K562 (cell line): ENCODE data around the gene IL31RA. TPM values are rescaled to one million over a fixed set of nuclear protein-coding genes. Genes with fewer than 3 reads are reported as not detected.
"Not testable (repeated sequence)": the region's sequence is repeated elsewhere in the genome, so short reads cannot be mapped to it uniquely, and the experiment has no call there.

Experiments
- ATAC-seq: fragments of 200-7000 bp; cut with Tn5 transposase; 3 replicates; pipeline ENCODE4 v1.9.1; 2020; ENCODE audit warnings: moderate library complexity
- BruUV-seq: library from RNA; stranded (reverse); fragments of 400-500 nt; replicated peaks from 2 replicates; lab custom pipeline; 2021; lab: Mats Ljungman, UMichigan
- CTCF ChIA-PET: fragments of 300-600 bp; formaldehyde crosslinking; extraction: SDS; loops from one replicate; lab custom pipeline; 2021; ENCODE audit warnings: low intra/inter-chr PET ratio; lab: Yijun Ruan, JAX
- POLR2A ChIA-PET: fragments of 300-600, 350-650 bp; sonication (Branson Sonifier 250); formaldehyde crosslinking; extraction: SDS; loops from one replicate; lab custom pipeline; 2021; ENCODE audit warnings: antibody characterized with exemption, inconsistent platforms; lab: Yijun Ruan, JAX
- DNase-seq, 4 experiments: peaks; one replicate each; pipeline versions ENCODE4 v3.0.0 to v3.0.0-alpha.2; 2011 to 2018; ENCODE audit warnings: low spot score in 3 of 4, mixed read lengths in 3 of 4; ENCODE audit errors: extremely low read depth in 1 of 4
- FAIRE-seq: peaks from 2 replicates; lab custom pipeline; 2011; peaks lifted over from hg19 to GRCh38; lab: Jason Lieb, UNC
- H2AFZ ChIP-seq: 2 replicates; pipeline ENCODE4 v1.6.0; 2011; ENCODE audit warnings: low read depth, low read length, control low read depth, inconsistent platforms
- H3K27ac ChIP-seq: fragments of 200-600 bp; 3 replicates; pipeline ENCODE4 v1.8.0; 2011; ENCODE audit warnings: low read depth, mild to moderate bottlenecking, control low read depth, inconsistent platforms, low read length, moderate library complexity, mixed read lengths; ENCODE audit errors: extremely low read depth
- H3K27me3 ChIP-seq, 2 experiments: fragments of 300-600 bp in 1 of 2; 2 replicates in 1 of 2; 3 replicates in 1 of 2; pipeline versions ENCODE4 v1.6.0 to v1.8.0; 2011; ENCODE audit warnings: inconsistent platforms in 2 of 2, low read length in 2 of 2, mild to moderate bottlenecking in 1 of 2, mixed read lengths in 1 of 2, moderate library complexity in 1 of 2; ENCODE audit not compliant: control insufficient read depth in 2 of 2, insufficient read depth in 2 of 2
- H3K36me3 ChIP-seq: fragments of 300-600 bp; 3 replicates; pipeline ENCODE4 v1.8.0; 2011; ENCODE audit warnings: mild to moderate bottlenecking, low read length, inconsistent platforms; ENCODE audit not compliant: control insufficient read depth, insufficient read depth
- H3K4me1 ChIP-seq, 2 experiments: fragments of 200-600 bp in 1 of 2; replicated peaks in 1 of 2; 2 replicates in 1 of 2; 3 replicates in 1 of 2; pipeline versions ENCODE4 v1.5.1 to v1.8.0; 2011; ENCODE audit warnings: inconsistent platforms in 2 of 2, low read length in 2 of 2, mild to moderate bottlenecking in 1 of 2, mixed read lengths in 1 of 2, moderate library complexity in 1 of 2; ENCODE audit not compliant: control insufficient read depth in 2 of 2, insufficient read depth in 2 of 2
- H3K4me2 ChIP-seq: 2 replicates; pipeline ENCODE4 v1.6.1; 2011; ENCODE audit warnings: low read length, control low read depth, inconsistent platforms, mixed read lengths; ENCODE audit not compliant: insufficient read depth
- H3K4me3 ChIP-seq: fragments of 200-600 bp; sonication (generic), shearing (Covaris generic); 2 replicates; pipeline ENCODE4 v1.5.1; 2016; ENCODE audit warnings: control low read depth, inconsistent platforms
- H3K79me2 ChIP-seq: fragments of 200-600 bp; 3 replicates; pipeline ENCODE4 v1.8.0; 2011; ENCODE audit warnings: low read length, inconsistent platforms; ENCODE audit not compliant: control insufficient read depth, insufficient read depth
- H3K9ac ChIP-seq, 2 experiments: 2 replicates each; pipeline versions ENCODE4 v1.6.0 to v1.6.1; 2011; ENCODE audit warnings: low read depth in 2 of 2, low read length in 2 of 2, control low read depth in 1 of 2, inconsistent platforms in 1 of 2, mild to moderate bottlenecking in 1 of 2, mixed read lengths in 1 of 2; ENCODE audit not compliant: insufficient read depth in 1 of 2
- H3K9me1 ChIP-seq: one replicate; pipeline ENCODE4 v1.6.0; 2011; ENCODE audit warnings: inconsistent platforms, mild to moderate bottlenecking, low read length, moderate library complexity; ENCODE audit not compliant: control insufficient read depth, insufficient read depth
- H3K9me3 ChIP-seq: replicated peaks from 2 replicates; pipeline ENCODE4 v1.5.1; 2011; ENCODE audit warnings: low read depth, low read length, inconsistent platforms; ENCODE audit not compliant: control insufficient read depth, insufficient read depth
- H4K20me1 ChIP-seq: replicated peaks from 2 replicates; pipeline ENCODE4 v1.6.1; 2011; ENCODE audit warnings: low read length, inconsistent platforms, mixed read lengths; ENCODE audit not compliant: control insufficient read depth, insufficient read depth
- ATF3 ChIP-seq, 2 experiments: fragments of 450-650 bp in 1 of 2; sonication (generic) in 1 of 2; formaldehyde crosslinking in 1 of 2; IDR thresholded peaks in 1 of 2; conservative IDR thresholded peaks in 1 of 2; 2 replicates each; pipeline versions ENCODE4 v1.6.1 to v1.8.1; 2016 to 2023; ENCODE audit warnings: mild to moderate bottlenecking in 2 of 2, moderate library complexity in 2 of 2, inconsistent platforms in 1 of 2, missing genetic modification reagents in 1 of 2
- CC2D1A ChIP-seq: fragments of 450-650 bp; IDR thresholded peaks from 2 replicates; pipeline ENCODE4 v1.6.1; 2017; ENCODE audit warnings: mild to moderate bottlenecking
- HBP1 ChIP-seq: fragments of 450-650 bp; formaldehyde crosslinking; IDR thresholded peaks from 2 replicates; pipeline ENCODE4 v1.4.0; 2022; ENCODE audit warnings: missing genetic modification characterization
- TFAP4 ChIP-seq: sonication (generic); formaldehyde crosslinking; IDR thresholded peaks from 2 replicates; pipeline ENCODE4 v1.8.0; 2022; ENCODE audit warnings: missing genetic modification reagents, mild to moderate bottlenecking, moderate library complexity, borderline replicate concordance
- ZFP1 ChIP-seq: fragments of 450-650 bp; formaldehyde crosslinking; IDR thresholded peaks from 2 replicates; pipeline ENCODE4 v1.4.0; 2020; ENCODE audit warnings: mild to moderate bottlenecking, mixed read lengths
- ZNF431 ChIP-seq: sonication (generic); formaldehyde crosslinking; IDR thresholded peaks from 2 replicates; pipeline ENCODE4 v1.8.0; 2022; ENCODE audit warnings: mild to moderate bottlenecking, missing genetic modification reagents
- WGBS: fragments of 100-300 bp; shearing (Covaris generic); methylation state at CpG from one replicate; pipeline ENCODE4 v1.1.6; 2016; ENCODE audit warnings: low coverage, mixed read lengths; ENCODE audit not compliant: insufficient coverage; ENCODE audit errors: missing lambda C conversion rate; 5-methylcytosine and 5-hydroxymethylcytosine counted together
- in situ Hi-C: fragments of 300-500 bp; cut with MboI; formaldehyde crosslinking; loops from 4 replicates; pipeline ENCODE4 v1.15.0; 2018; ENCODE audit warnings: inconsistent platforms, mixed read lengths
- intact Hi-C: fragments of 100-400 bp; cut with micrococcal nuclease; formaldehyde crosslinking; loops from 2 replicates; pipeline ENCODE4 v1.14.2; 2022
- polyA plus RNA-seq, 8 experiments: library from polyadenylated mRNA; depleted of rRNA in 4 of 8; stranded (reverse) in 5 of 8; unstranded in 3 of 8; fragments of >200 nt; fragmentation: Nextera tagmentation in 2 of 8; fragmentation: Illumina TruSeq in 1 of 8; extraction: Ambion mirVana in 2 of 8; extraction: Trizol in 1 of 8; gene quantifications; 2 replicates each; pipeline versions ENCODE4 v1.2.1 to v1.2.3, GENCODE V29; 2011 to 2014; ENCODE audit warnings: inconsistent platforms in 1 of 8, missing spikeins in 1 of 8
- total RNA-seq, 7 experiments: library from RNA; depleted of rRNA in 6 of 7; stranded (reverse); fragments of >200 nt in 6 of 7; fragmentation: Illumina TruSeq in 2 of 7; extraction: Trizol in 2 of 7; gene quantifications; 2 replicates each; pipeline versions ENCODE4 v1.2.1 to v1.2.3, GENCODE V29; 2011 to 2021; ENCODE audit warnings: low replicate concordance in 1 of 7

IL31RA gene
- total and polyA plus RNA-seq, 9 of the 15 experiments (the other 6 are each of a cell fraction or from before 2014, with no cell fraction given): not detected

- peak; percentile 32; the same call in 1 of the 2 replicates for TF ChIP-seq ATF3 (IDR thresholded peaks at IDR 0.05)
- TF ChIP-seq ATF3 (CRISPR knock-in tag; conservative IDR thresholded peaks at IDR 0.05): no peak
- no peak for TF ChIP-seq HBP1 (CRISPR knock-in tag)
- TF ChIP-seq ZFP1 (CRISPR knock-in tag): no peak
- no peak for TF ChIP-seq CC2D1A
- TF ChIP-seq TFAP4: no peak
- TF ChIP-seq ZNF431 (CRISPR knock-in tag): no peak
These were observed at the start of gene IL31RA (continued) for GRCh38 chr5:55850839-55851674.

- FAIRE-seq, H3K9ac ChIP-seq, CTCF ChIA-PET, H3K9me3 ChIP-seq, H3K27me3 ChIP-seq, H2AFZ ChIP-seq, H3K9me1 ChIP-seq, DNase-seq, ATAC-seq, H3K27ac ChIP-seq, H3K79me2 ChIP-seq, in situ Hi-C loops, BruUV-seq, POLR2A ChIA-PET, H3K4me3 ChIP-seq, H4K20me1 ChIP-seq, intact Hi-C loops, H3K36me3 ChIP-seq, H3K4me2 ChIP-seq, H3K4me1 ChIP-seq: not testable (repeated sequence)
- 0% methylated on average over 3 of the region's 7 CpGs for WGBS
These were observed 42.3 kb upstream of the IL31RA start for GRCh38 chr5:55808814-55809213.

- BruUV-seq, H3K9ac ChIP-seq, H3K9me3 ChIP-seq, CTCF ChIA-PET, H3K4me1 ChIP-seq, in situ Hi-C loops, intact Hi-C loops, H3K79me2 ChIP-seq, H3K36me3 ChIP-seq, H2AFZ ChIP-seq, H3K27ac ChIP-seq, DNase-seq, H4K20me1 ChIP-seq, FAIRE-seq, POLR2A ChIA-PET, H3K9me1 ChIP-seq, H3K4me3 ChIP-seq, H3K4me2 ChIP-seq, ATAC-seq: not testable (repeated sequence)
- peaks cover 8 to 15% of the 10 kb centered on the region in 2 experiments for H3K27me3 ChIP-seq
- 0% methylated on average over 4 of the region's 4 CpGs for WGBS
These were observed 35.2 kb upstream of the IL31RA start for GRCh38 chr5:55815939-55816338.
